Gastroesophageal sphincter (tissue), 3 donors: ENCODE results near the gene ETS1.

Source experiments
- CTCF ChIP-seq, 4 experiments: fragments of 200-600 bp in 2 of 4; fragments of 450-650 bp in 2 of 4; sonication (generic) in 1 of 4; IDR thresholded peaks; one replicate each; pipeline ENCODE4 v1.5.1; 2017 to 2019; ENCODE audit warnings: antibody characterized with exemption in 4 of 4, mild to moderate bottlenecking in 2 of 4, moderate library complexity in 2 of 4
- POLR2A ChIP-seq, 2 donors: fragments of 450-650 bp; IDR thresholded peaks; one replicate each; pipeline ENCODE4 v1.6.1; 2017; ENCODE audit warnings: antibody characterized with exemption in 2 of 2, mild to moderate bottlenecking in 2 of 2, moderate library complexity in 1 of 2
- POLR2AphosphoS5 ChIP-seq: sonication (generic); formaldehyde crosslinking; IDR thresholded peaks from one replicate; pipeline ENCODE4 v1.6.1; 2017; ENCODE audit warnings: antibody characterized with exemption

- TF ChIP-seq POLR2AphosphoS5 (no peak), CTCF (IDR thresholded peaks at IDR 0.05) (no peak), POLR2A (IDR thresholded peaks at IDR 0.05) (no peak)
Measured at GRCh38 chr11:128457874-128458273, 129.5 kb downstream of the ETS1 start.
